Activated CD4-positive, alpha-beta T cell treated with anti-CD3 and anti-CD28 coated beads, Interleukin-2, amount 10 ng/mL, durations not matched to agents 24 days and 14 days (primary cell): Measurements from ENCODE around the gene PLRG1. TPM values are rescaled to one million over a fixed set of nuclear protein-coding genes. Genes with fewer than 3 reads are reported as not detected.

Experiments used
- DNase-seq: peaks from one replicate; pipeline ENCODE4 v3.0.0; 2022
- H3K27ac Mint-ChIP-seq: one replicate; pipeline ENCODE4 v1.8.0; 2022; ENCODE audit warnings: mild to moderate bottlenecking, mixed read lengths
- H3K27me3 Mint-ChIP-seq: one replicate; pipeline ENCODE4 v1.8.0; 2022; ENCODE audit warnings: mixed read lengths
- H3K36me3 Mint-ChIP-seq: one replicate; pipeline ENCODE4 v1.8.0; 2022; ENCODE audit warnings: low read depth, mild to moderate bottlenecking, mixed read lengths
- H3K4me1 Mint-ChIP-seq: one replicate; pipeline ENCODE4 v1.8.0; 2021; ENCODE audit warnings: mixed read lengths
- H3K4me3 Mint-ChIP-seq: one replicate; pipeline ENCODE4 v1.8.0; 2022; ENCODE audit warnings: mild to moderate bottlenecking, moderate library complexity, mixed read lengths
- H3K9me3 Mint-ChIP-seq: one replicate; pipeline ENCODE4 v1.8.0; 2021; ENCODE audit warnings: mixed read lengths
- intact Hi-C: fragments of 100-400 bp; cut with micrococcal nuclease; formaldehyde crosslinking; loops from one replicate; pipeline ENCODE4 v1.15.1; 2023
- total RNA-seq: library from RNA; stranded (reverse); gene quantifications from 2 replicates; pipeline ENCODE4 v1.2.3, GENCODE V29; 2022

Gene PLRG1
- total RNA-seq, 1 donor from 2014 or later, result 81.1 TPM

DNA sequence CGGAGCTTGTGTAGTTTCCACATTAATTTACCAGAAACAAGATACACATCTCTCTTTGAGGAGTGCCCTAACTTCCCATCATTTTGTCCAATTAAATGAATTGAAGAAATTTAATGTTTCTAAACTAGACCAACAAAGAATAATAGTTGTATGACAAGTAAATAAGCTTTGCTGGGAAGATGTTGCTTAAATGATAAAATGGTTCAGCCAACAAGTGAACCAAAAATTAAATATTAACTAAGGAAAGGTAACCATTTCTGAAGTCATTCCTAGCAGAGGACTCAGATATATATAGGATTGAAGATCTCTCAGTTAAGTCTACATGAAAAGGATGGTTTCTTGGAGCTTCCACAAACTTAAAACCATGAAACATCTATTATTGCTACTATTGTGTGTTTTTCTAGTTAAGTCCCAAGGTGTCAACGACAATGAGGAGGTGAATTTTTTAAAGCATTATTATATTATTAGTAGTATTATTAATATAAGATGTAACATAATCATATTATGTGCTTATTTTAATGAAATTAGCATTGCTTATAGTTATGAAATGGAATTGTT is 12.6 kb upstream of the PLRG1 start, which contains the start of gene FGB:
Gene FGB, plus strand, starts transcription at position 315 of the 558 bp plus-strand sequence. Its CDS starts 8 bp downstream, at position 323.
- Mint-ChIP-seq H3K9me3 (no peaks in the 10 kb centered on the region), H3K27me3 (peaks cover 18% of the 10 kb centered on the region), H3K36me3 (no peaks in the 10 kb centered on the region), H3K27ac (no peak within 1 kb of the TSS), H3K4me1 (peaks cover 4% of the 10 kb centered on the region), H3K4me3 (no peak within 1 kb of the TSS)
- intact Hi-C loops, result no loop called here
- DNase-seq, result no peak

GRCh38 chr4:154560824-154561231 is 10.6 kb upstream of the PLRG1 start:
- DNase-seq, result no peak
- H3K4me1 Mint-ChIP-seq, result peaks cover 4% of the 10 kb centered on the region
- no peaks in the 10 kb centered on the region for H3K36me3 Mint-ChIP-seq
- H3K27ac Mint-ChIP-seq, result no peak overlapping the region
- no peak overlapping the region for H3K4me3 Mint-ChIP-seq
- intact Hi-C loops, result no loop called here
- no peaks in the 10 kb centered on the region for H3K9me3 Mint-ChIP-seq
- peaks cover 14% of the 10 kb centered on the region for H3K27me3 Mint-ChIP-seq

DNA sequence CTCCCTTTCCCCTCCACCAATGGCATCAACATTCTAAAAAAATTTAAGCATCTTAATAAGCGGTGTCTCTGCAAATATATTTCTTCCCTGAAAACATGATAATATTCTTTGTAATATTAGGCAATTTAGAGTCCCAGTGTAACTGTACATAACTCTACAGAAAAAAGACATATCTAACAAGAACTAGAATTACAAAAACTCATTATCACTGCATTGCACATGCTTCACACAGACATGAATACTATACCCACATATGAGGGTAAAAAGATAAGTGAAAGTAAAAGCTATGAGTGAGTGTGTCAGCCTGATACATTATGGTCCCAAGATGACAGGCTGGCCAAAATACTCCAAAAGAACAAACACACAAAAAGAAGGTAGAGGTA is 10.2 kb upstream of the PLRG1 start:
- Mint-ChIP-seq H3K9me3 (no peaks in the 10 kb centered on the region), H3K36me3 (no peaks in the 10 kb centered on the region), H3K4me3 (no peak overlapping the region), H3K4me1 (peaks cover 4% of the 10 kb centered on the region), H3K27me3 (peaks cover 18% of the 10 kb centered on the region), H3K27ac (no peak overlapping the region)
- intact Hi-C loops, result no loop called here
- no peak for DNase-seq

GRCh38 chr4:154559494-154560418 is 9.6 kb upstream of the PLRG1 start:
- Mint-ChIP-seq H3K9me3 (no peaks in the 10 kb centered on the region), H3K36me3 (no peaks in the 10 kb centered on the region), H3K27me3 (peaks cover 18% of the 10 kb centered on the region), H3K27ac (no peak overlapping the region), H3K4me1 (peaks cover 4% of the 10 kb centered on the region), H3K4me3 (no peak overlapping the region)
- peak; percentile 64 for DNase-seq
- intact Hi-C loops, result loop anchor here (1.0 kb wide), 1 partner anchor 59 kb away; no protein-coding TSS in a partner anchor

DNA sequence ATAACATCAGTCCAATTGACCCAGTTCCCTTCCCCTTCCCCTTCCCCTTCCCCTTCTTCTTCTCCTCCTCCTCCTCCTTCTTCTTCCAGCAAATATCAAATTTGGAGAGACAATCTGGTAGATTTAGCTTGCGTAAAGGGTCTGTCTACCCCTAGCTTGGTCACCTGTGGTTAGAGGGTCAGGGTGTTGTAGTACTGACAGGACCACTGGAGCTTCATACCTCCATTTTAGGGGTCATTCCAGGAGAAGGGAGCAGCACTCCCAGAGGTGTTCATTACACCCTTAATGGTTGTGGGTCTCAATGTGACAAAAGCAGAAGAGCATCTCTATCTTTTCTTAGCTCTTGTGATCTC is 8.9 kb upstream of the PLRG1 start:
- Mint-ChIP-seq H3K4me1 (peaks cover 4% of the 10 kb centered on the region), H3K27ac (no peak overlapping the region), H3K27me3 (peaks cover 18% of the 10 kb centered on the region), H3K36me3 (no peaks in the 10 kb centered on the region), H3K9me3 (no peaks in the 10 kb centered on the region), H3K4me3 (no peak overlapping the region)
- intact Hi-C loops, result loop anchor here (1.0 kb wide), 1 partner anchor 59 kb away; no protein-coding TSS in a partner anchor
- DNase-seq, result no peak

DNA sequence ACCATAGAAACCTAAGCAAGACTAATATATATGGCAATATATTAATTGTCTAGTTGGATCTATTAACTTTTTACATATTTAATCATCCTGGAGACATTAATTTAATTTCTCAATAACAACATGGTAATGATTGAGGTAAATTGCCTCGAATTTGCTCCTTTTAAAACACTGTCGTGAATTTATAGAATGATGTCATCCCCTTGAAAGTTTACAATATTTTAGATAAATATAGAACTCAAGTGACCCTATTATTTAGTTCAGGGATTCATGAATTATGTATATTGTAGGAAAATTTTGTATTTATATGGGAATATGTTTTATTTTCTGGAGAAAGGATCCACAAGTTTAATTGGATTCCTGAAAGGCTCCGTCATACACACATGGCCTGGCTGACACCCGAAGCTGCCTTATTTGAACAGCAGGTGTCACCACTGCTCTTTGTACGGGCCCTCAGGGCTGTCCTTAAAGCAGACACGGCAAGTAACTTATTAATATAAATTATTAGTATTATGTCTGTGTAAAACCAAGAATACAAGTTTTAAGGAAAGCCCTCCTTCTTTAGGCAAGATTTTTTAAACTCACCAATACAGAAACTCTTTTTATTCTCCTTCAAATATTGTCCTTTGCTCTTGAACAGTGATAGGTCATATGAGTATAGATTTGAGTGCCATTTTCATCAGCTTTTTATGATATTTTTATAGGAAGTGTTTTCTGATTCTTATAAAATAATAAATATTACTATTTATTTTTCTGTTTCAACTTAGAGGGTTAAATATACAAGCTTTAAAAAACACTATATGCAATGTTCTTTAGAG is 1.9 kb upstream of the PLRG1 start:
- Mint-ChIP-seq H3K36me3 (peaks cover 7% of the 10 kb centered on the region), H3K4me3 (no peak overlapping the region), H3K9me3 (no peaks in the 10 kb centered on the region), H3K27ac (no peak overlapping the region), H3K27me3 (peaks cover 4% of the 10 kb centered on the region), H3K4me1 (peaks cover 16% of the 10 kb centered on the region)
- peak; percentile 90 for DNase-seq
- intact Hi-C loops, result loop anchor here (1.0 to 5.0 kb wide), 5 partner anchors 66 to 1400 kb away; partner anchors contain the start of gene CTSO

DNA sequence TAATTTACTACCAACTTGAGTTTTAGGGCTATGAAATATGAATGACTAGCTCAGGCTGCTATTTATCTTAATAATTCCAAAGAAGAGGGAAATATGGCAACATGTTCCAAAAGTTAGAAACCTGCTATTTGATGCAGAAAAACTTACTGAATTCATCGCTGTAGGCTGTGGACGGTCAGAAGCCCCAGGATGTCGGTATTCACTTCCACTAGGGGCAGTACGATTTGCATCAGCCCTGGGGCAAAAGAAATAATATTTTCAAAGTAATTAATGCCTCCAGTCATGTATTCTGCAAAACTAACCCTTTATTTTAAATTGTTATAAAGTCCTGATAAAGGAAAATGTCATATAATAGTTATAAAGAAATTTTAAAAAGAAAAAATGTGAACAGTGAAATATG is 4.5 kb downstream of the PLRG1 start:
- Mint-ChIP-seq H3K27ac (no peak overlapping the region), H3K9me3 (no peaks in the 10 kb centered on the region), H3K36me3 (peaks cover 37% of the 10 kb centered on the region), H3K4me1 (peaks cover 12% of the 10 kb centered on the region), H3K4me3 (no peak overlapping the region), H3K27me3 (no peaks in the 10 kb centered on the region)
- intact Hi-C loops, result no loop called here
- no peak for DNase-seq

DNA sequence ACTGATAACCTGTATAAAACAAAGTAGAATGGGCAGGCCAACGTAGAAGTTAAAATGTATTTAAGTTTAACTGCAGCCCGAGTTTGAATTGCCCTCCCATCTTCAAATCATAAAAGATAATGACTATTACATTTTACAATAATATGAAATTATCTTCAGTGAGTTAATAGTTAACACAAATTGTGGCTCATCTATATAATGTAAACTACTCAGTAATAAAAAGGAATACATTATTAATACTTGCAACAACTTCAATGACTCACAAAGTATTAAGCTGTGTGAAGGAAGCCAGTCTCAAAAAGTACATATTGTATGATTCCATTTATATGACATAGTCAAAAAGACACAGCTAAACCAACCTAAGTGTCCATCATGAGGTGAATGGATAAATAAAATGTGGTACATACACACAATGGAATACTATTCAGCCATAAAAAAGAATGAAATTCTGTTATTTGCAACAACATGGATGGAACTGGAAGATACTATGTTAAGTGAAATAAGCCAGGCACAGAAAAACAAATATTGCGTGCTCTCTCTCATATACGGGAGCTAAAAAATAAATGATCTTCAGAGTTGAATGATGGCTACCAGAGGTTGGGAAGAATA is 7.8 kb downstream of the PLRG1 start:
- DNase-seq, result no peak
- Mint-ChIP-seq H3K36me3 (peaks cover 52% of the 10 kb centered on the region), H3K4me3 (no peak overlapping the region), H3K27me3 (no peaks in the 10 kb centered on the region), H3K9me3 (no peaks in the 10 kb centered on the region), H3K27ac (no peak overlapping the region), H3K4me1 (no peaks in the 10 kb centered on the region)
- intact Hi-C loops, result no loop called here

DNA sequence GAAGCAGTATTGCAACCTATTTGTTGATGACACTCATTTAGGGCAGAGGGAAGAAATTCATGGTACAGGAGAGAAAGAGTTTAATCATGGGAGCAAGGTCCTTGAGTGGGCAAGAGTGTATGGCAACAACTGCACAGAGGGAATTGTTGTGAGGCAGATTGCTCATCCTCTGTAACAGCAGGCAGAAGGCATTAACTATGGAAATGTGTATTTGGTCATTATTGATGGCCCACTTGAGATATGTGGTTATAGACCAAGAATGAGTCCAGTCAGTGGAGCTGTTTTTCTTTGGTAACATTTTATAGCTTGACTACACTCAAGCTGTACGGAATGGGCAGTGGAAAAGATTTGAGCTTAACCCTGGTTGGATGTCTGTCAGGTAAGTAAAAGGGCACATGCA is 15.9 kb downstream of the PLRG1 start:
- Mint-ChIP-seq H3K4me1 (no peaks in the 10 kb centered on the region), H3K9me3 (no peaks in the 10 kb centered on the region), H3K27ac (no peak overlapping the region), H3K36me3 (peaks cover 22% of the 10 kb centered on the region), H3K4me3 (no peak overlapping the region), H3K27me3 (peaks cover 4% of the 10 kb centered on the region)
- DNase-seq, result no peak
- intact Hi-C loops, result no loop called here

GRCh38 chr4:154529728-154530519 is 20.3 kb downstream of the PLRG1 start:
- H3K36me3 Mint-ChIP-seq, result peaks cover 3% of the 10 kb centered on the region
- H3K4me3 Mint-ChIP-seq, result no peak overlapping the region
- no peak for DNase-seq
- peaks cover 23% of the 10 kb centered on the region for H3K27me3 Mint-ChIP-seq
- intact Hi-C loops, result no loop called here
- H3K27ac Mint-ChIP-seq, result no peak overlapping the region
- H3K4me1 Mint-ChIP-seq, result peaks cover 3% of the 10 kb centered on the region
- H3K9me3 Mint-ChIP-seq, result no peaks in the 10 kb centered on the region

DNA sequence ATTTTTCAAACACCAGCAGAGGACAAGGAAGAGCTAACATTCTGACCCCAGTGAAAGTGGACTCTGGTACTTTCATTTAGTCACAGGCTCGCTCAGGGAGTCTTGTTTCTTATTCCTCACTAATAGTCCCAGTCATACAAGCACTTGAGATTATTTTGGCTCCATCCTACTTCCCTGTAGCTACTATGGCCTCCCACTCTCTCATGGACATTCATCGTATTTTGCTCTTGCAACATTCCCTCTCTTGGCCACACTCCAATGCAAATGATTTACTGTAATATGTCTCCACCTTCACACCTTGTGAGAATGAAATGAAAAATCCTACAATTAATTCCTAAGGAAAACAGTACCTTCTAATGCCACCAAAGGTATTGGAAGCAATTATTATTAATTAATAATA is 21.3 kb downstream of the PLRG1 start:
- peaks cover 3% of the 10 kb centered on the region for H3K4me1 Mint-ChIP-seq
- no peaks in the 10 kb centered on the region for H3K9me3 Mint-ChIP-seq
- intact Hi-C loops, result no loop called here
- peaks cover 23% of the 10 kb centered on the region for H3K27me3 Mint-ChIP-seq
- DNase-seq, result no peak
- H3K27ac Mint-ChIP-seq, result no peak overlapping the region
- H3K36me3 Mint-ChIP-seq, result no peaks in the 10 kb centered on the region
- H3K4me3 Mint-ChIP-seq, result no peak overlapping the region

DNA sequence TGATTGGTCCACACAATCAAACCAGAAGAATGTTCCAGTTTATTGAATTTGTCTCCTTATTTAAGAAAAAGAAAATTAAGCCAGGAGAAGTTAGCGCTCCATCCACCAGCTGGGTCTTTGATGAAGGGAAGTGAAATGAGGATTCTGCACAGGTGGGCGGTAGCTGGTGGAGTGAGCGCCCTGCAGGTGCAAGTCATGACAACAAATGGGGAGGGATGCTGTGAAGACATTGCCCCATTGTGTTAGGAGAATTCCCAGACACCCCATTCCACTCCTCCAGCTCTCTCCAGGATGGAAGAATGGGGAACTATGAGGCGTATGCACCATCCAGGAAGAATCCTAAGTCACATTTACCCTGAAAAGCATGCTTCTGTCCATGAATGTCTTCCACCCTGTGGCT is 22.9 kb downstream of the PLRG1 start:
- peaks cover 26% of the 10 kb centered on the region for H3K27me3 Mint-ChIP-seq
- H3K27ac Mint-ChIP-seq, result no peak overlapping the region
- intact Hi-C loops, result no loop called here
- no peaks in the 10 kb centered on the region for H3K9me3 Mint-ChIP-seq
- H3K4me3 Mint-ChIP-seq, result no peak overlapping the region
- peaks cover 3% of the 10 kb centered on the region for H3K4me1 Mint-ChIP-seq
- no peak for DNase-seq
- no peaks in the 10 kb centered on the region for H3K36me3 Mint-ChIP-seq

DNA sequence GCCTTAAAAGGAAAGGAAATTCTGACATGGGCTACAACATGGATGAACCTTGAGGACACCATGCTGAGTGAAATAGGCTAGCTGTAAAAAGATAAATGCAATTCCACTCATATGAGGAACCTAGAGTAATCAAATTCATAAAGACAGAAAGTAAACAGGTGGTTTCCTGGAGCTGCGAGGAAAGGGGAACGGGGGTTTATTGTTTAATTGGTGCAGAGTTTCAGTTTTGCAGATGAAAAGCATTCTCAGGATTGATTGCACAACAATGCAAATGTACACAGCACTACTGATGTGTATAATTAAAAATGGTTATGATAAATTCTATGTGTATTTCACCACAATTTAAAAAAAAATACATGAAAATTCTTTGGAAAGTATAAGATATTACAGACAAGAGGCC is 24.0 kb downstream of the PLRG1 start:
- no peak for DNase-seq
- Mint-ChIP-seq H3K9me3 (no peaks in the 10 kb centered on the region), H3K36me3 (no peaks in the 10 kb centered on the region), H3K4me3 (no peak overlapping the region), H3K4me1 (peaks cover 3% of the 10 kb centered on the region), H3K27me3 (peaks cover 24% of the 10 kb centered on the region), H3K27ac (no peak overlapping the region)
- intact Hi-C loops, result no loop called here
